ENCODE data around the gene ADAMTS2. TPM values are rescaled to one million over a fixed set of nuclear protein-coding genes. Genes with fewer than 3 reads are reported as not detected.

ADAMTS2 gene
- total RNA-seq, 1 donor from 2014 or later: 18.8 TPM

DNA sequence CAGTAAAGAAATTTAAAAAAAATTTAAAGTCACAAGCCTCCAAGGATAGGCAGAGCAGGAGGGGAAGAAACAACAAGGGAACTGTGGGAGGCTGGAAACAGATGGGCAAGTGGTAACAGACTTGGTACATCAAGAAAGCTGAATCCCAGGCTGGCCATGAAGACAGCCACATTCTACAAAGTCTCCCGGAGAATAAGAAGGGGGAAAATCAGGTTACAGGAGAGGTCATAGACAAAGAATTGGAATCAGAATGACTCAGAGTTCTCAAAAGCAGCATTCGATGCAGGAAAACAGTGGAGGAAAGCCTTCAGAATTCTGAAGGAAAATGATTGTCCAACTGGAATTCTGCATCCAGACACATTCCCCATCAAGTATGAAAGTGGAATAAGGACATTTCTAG is 129.7 kb downstream of the ADAMTS2 start:
- peaks cover 2% of the 10 kb centered on the region for H3K9me3 Mint-ChIP-seq (ENCODE audit: unreplicated experiment)
- no peaks in the 10 kb centered on the region for H4K20me1 ChIP-seq (ENCODE audit: insufficient read depth, low read length)
- H3K4me3 ChIP-seq (ENCODE audit: insufficient read depth, low read depth, low read length): no peak overlapping the region
- H3K4me3 Mint-ChIP-seq (ENCODE audit: unreplicated experiment): no peak overlapping the region
- H3K36me3 ChIP-seq (ENCODE audit: insufficient read depth, low read length): no peaks in the 10 kb centered on the region
- H3K4me1 Mint-ChIP-seq (ENCODE audit: low read depth, unreplicated experiment): peaks cover 11% of the 10 kb centered on the region
- no peaks in the 10 kb centered on the region for H3K4me1 ChIP-seq (ENCODE audit: insufficient read depth, low read length)
- H3K9ac ChIP-seq (ENCODE audit: low read length): no peak overlapping the region
- H3K36me3 Mint-ChIP-seq (ENCODE audit: low read depth, unreplicated experiment): no peaks in the 10 kb centered on the region
- no peaks in the 10 kb centered on the region for H3K27me3 ChIP-seq (ENCODE audit: insufficient read depth, low read length)
- FAIRE-seq (no peak), DNase-seq (ENCODE audit: low read depth) (no peak)
- no peak overlapping the region for H3K4me2 ChIP-seq (ENCODE audit: low read length)
- H3K27ac ChIP-seq (ENCODE audit: low read depth, low read length): no peak overlapping the region
- peaks cover 5% of the 10 kb centered on the region for H3K9me3 ChIP-seq (ENCODE audit: insufficient read depth, low read depth, low read length)
- TF ChIP-seq, protein P1, sequence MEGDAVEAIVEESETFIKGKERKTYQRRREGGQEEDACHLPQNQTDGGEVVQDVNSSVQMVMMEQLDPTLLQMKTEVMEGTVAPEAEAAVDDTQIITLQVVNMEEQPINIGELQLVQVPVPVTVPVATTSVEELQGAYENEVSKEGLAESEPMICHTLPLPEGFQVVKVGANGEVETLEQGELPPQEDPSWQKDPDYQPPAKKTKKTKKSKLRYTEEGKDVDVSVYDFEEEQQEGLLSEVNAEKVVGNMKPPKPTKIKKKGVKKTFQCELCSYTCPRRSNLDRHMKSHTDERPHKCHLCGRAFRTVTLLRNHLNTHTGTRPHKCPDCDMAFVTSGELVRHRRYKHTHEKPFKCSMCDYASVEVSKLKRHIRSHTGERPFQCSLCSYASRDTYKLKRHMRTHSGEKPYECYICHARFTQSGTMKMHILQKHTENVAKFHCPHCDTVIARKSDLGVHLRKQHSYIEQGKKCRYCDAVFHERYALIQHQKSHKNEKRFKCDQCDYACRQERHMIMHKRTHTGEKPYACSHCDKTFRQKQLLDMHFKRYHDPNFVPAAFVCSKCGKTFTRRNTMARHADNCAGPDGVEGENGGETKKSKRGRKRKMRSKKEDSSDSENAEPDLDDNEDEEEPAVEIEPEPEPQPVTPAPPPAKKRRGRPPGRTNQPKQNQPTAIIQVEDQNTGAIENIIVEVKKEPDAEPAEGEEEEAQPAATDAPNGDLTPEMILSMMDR (IDR thresholded peaks at IDR 0.05; ENCODE audit: insufficient read depth, low read depth, low read length): no peak
- no peak for TF ChIP-seq EZH2 (IDR thresholded peaks at IDR 0.05; ENCODE audit: insufficient read depth, low read length)
- H3K27me3 Mint-ChIP-seq (ENCODE audit: low read depth, unreplicated experiment): peaks cover 3% of the 10 kb centered on the region
- H3K27ac Mint-ChIP-seq (ENCODE audit: unreplicated experiment): no peak overlapping the region
- no peaks in the 10 kb centered on the region for H3K79me2 ChIP-seq (ENCODE audit: insufficient read depth, low read length)
- H2AFZ ChIP-seq (ENCODE audit: low read depth, low read length): no peak overlapping the region

DNA sequence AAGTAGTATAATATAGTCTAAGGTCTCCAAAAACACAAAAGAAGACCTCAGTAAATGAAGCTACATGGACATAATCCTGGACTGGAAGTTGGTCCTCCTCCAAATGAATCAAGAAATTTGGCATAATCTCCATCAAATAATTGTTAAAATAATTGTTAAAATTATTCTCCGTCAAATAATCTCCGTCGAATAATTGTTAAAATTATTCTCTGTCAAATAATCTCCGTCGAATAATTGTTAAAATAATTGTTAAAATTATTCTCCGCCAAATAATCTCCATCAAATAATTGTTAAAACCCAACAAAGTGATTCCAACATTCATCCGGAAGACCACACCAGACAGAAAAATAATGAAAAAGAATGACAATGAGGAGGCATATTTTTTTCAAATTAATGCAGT is 130.6 kb downstream of the ADAMTS2 start:
- H3K79me2 ChIP-seq (ENCODE audit: insufficient read depth, low read length): no peaks in the 10 kb centered on the region
- FAIRE-seq: no peak

DNA sequence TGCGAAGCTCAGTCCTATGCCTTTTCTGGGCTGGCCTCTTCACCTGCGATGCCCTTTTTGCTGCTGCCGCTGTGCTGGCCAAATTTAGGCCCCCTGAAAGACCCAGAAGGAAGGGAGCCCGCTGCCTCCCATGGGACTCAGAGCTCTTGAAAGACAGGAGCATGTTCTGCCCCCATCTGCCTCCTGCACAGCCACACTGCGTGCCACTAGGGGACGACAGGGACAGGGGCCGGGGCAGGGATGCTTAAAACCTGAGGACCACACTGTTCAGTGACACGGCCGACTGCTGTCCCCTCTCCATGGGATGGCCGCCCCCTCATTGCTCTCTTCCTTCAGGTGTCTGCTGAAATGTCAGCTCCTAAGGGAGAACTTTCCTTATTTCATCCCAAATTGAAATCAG is 132.4 kb downstream of the ADAMTS2 start:
- H3K9me3 Mint-ChIP-seq (ENCODE audit: unreplicated experiment): peaks cover 2% of the 10 kb centered on the region
- FAIRE-seq: no peak
- no peaks in the 10 kb centered on the region for H4K20me1 ChIP-seq (ENCODE audit: insufficient read depth, low read length)

More for the DNA sequence above, 130.6 kb downstream of the ADAMTS2 start:
- Histone ChIP-seq H3K9ac (ENCODE audit: low read length) (no peak overlapping the region), H4K20me1 (ENCODE audit: insufficient read depth, low read length) (no peaks in the 10 kb centered on the region), H3K27ac (ENCODE audit: low read depth, low read length) (no peak overlapping the region), H3K36me3 (ENCODE audit: insufficient read depth, low read length) (no peaks in the 10 kb centered on the region), H3K4me1 (ENCODE audit: insufficient read depth, low read length) (no peaks in the 10 kb centered on the region), H3K4me3 (ENCODE audit: insufficient read depth, low read depth, low read length) (no peak overlapping the region), H2AFZ (ENCODE audit: low read depth, low read length) (no peak overlapping the region), H3K9me3 (ENCODE audit: insufficient read depth, low read depth, low read length) (peaks cover 5% of the 10 kb centered on the region), H3K4me2 (ENCODE audit: low read length) (no peak overlapping the region), H3K27me3 (ENCODE audit: insufficient read depth, low read length) (no peaks in the 10 kb centered on the region)
- Mint-ChIP-seq H3K4me1 (ENCODE audit: low read depth, unreplicated experiment) (peaks cover 16% of the 10 kb centered on the region), H3K27ac (ENCODE audit: unreplicated experiment) (no peak overlapping the region), H3K9me3 (ENCODE audit: unreplicated experiment) (peaks cover 2% of the 10 kb centered on the region), H3K36me3 (ENCODE audit: low read depth, unreplicated experiment) (no peaks in the 10 kb centered on the region), H3K4me3 (ENCODE audit: unreplicated experiment) (no peak overlapping the region), H3K27me3 (ENCODE audit: low read depth, unreplicated experiment) (peaks cover 3% of the 10 kb centered on the region)
- no peak for DNase-seq (ENCODE audit: low read depth)
- TF ChIP-seq, protein P1 (IDR thresholded peaks at IDR 0.05; ENCODE audit: insufficient read depth, low read depth, low read length): no peak
- no peak for TF ChIP-seq EZH2 (IDR thresholded peaks at IDR 0.05; ENCODE audit: insufficient read depth, low read length)

More for the DNA sequence above, 132.4 kb downstream of the ADAMTS2 start:
- no peak for DNase-seq (ENCODE audit: low read depth)
- peaks cover 3% of the 10 kb centered on the region for H3K9me3 ChIP-seq (ENCODE audit: insufficient read depth, low read depth, low read length)
- no peak overlapping the region for H3K9ac ChIP-seq (ENCODE audit: low read length)
- H3K4me2 ChIP-seq (ENCODE audit: low read length): no peak overlapping the region
- TF ChIP-seq, protein P1 (IDR thresholded peaks at IDR 0.05; ENCODE audit: insufficient read depth, low read depth, low read length): no peak
- no peak for TF ChIP-seq EZH2 (IDR thresholded peaks at IDR 0.05; ENCODE audit: insufficient read depth, low read length)
- H3K27me3 Mint-ChIP-seq (ENCODE audit: low read depth, unreplicated experiment): peaks cover 3% of the 10 kb centered on the region
- H3K27me3 ChIP-seq (ENCODE audit: insufficient read depth, low read length): no peaks in the 10 kb centered on the region
- no peak overlapping the region for H3K4me3 Mint-ChIP-seq (ENCODE audit: unreplicated experiment)
- no peak overlapping the region for H2AFZ ChIP-seq (ENCODE audit: low read depth, low read length)
- H3K36me3 ChIP-seq (ENCODE audit: insufficient read depth, low read length): no peaks in the 10 kb centered on the region
- H3K27ac ChIP-seq (ENCODE audit: low read depth, low read length): no peak overlapping the region
- no peaks in the 10 kb centered on the region for H3K4me1 ChIP-seq (ENCODE audit: insufficient read depth, low read length)
- H3K27ac Mint-ChIP-seq (ENCODE audit: unreplicated experiment): no peak overlapping the region
- no peaks in the 10 kb centered on the region for H3K36me3 Mint-ChIP-seq (ENCODE audit: low read depth, unreplicated experiment)
- H3K4me1 Mint-ChIP-seq (ENCODE audit: low read depth, unreplicated experiment): peaks cover 19% of the 10 kb centered on the region
- no peak overlapping the region for H3K4me3 ChIP-seq (ENCODE audit: insufficient read depth, low read depth, low read length)
- no peaks in the 10 kb centered on the region for H3K79me2 ChIP-seq (ENCODE audit: insufficient read depth, low read length)

All from astrocyte (in vitro differentiated cells and primary cell).